GM03348 (cell line): ENCODE measurements around the gene GRB10.

Experiments used
- DNase-seq: peaks from one replicate; pipeline ENCODE4 v3.0.0; 2012; ENCODE audit warnings: low spot score

The GRB10 gene

DNA sequence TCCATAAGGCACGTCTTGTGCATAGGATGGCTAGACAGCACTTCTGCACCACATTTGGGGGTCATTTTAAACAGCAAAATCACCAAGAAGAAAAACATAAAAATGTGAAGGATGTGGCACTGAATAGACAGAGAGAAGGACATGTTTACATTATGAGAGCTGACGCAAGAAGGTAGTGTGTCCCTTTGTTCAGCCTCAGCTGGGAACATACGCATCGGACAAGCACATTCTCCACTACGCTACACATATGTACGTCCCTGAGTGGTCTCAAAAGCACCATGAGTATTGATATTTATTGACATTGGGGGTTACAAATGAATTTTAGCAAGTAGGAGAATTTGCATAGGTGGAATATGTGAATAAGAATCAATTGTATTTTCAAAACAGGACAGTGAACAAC is 237.7 kb downstream of the GRB10 start:
- no peak for DNase-seq

DNA sequence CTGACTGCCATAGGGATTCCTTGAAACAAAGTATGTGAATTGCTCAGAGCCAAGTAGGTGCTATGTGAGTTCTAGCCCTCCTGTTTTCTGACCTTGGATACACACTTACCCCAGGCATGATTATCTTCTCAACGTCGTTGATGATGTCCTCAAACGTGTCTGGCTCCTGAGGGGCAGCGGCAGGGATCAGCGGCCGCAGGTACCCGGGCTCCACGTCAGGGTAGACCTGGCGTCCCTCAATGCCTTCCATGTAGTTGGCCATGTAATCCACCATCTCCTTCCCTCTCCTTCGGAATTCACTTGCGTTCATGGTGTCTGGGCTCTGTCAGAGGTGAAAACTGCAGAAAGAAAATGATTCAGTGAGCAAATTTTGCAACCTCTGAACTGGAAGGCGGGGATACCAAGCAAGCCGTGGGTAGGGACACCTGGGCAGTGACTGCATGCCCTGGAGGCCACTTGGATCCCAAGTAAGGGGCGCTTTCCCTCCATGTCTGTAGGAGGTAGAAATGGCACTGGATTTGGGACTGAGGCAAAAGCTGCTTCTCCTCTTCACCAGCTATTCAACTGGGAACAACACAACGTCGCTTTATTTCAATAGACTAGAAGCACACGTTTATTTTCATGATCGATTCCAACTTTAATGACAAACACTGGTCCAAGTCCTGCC is 238.8 kb downstream of the GRB10 start:
- DNase-seq, result no peak

DNA sequence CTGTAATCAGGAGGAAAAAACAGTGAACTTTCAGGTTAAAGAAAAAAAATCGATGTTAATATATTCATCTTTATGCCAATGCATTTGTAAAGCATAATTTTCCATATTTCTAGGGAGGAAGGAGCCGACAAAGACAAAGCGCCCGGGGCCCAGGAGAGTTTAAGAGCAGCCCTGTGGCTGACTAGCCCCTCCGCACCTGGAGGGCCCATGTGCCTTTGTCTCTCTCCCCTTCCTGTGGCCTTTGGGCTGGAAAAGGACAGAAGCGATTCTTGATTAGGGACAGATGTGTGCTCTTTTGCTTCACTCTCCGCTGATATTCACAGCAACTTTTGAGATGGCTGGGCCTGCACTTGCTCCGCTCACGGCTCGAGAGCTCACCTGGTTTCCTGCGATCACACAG is 240.6 kb downstream of the GRB10 start:
- no peak for DNase-seq

DNA sequence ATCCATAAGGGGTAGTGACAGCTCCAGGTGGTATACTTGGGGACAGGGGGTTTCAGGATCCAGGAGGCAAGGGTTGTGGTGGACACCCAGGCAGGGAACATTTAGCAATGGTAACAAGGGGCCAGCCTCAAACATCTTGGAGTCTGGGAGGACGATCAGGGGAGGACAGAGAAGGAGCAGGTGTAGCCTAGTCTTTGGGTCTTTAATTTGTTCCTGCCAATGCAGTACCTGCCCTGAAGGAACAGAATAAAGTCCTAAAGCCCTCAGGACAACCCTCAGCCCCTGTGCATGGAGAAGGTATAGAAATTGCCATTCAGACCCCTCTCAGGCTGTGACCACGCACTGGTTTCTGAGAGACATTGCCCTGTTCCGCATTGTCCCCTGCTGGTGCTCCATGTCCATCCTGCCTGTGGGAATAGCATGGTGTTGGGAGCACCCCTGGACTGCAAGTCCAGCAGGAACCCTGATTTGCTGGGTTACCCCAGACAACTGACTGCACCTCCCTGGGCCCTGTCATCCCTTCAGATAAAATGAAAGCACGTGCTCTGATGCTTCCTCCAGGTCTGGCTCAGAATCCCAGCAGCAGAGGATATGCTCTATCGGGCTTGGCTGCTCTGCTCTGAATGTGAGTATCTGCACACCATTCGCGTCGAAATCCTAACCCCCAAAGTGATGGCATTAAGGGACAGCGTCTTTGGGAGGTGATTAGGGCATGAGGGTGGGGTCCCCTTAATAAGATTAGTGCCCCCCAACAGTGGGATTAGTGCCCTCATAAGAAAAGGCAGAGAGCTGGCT is 241.7 kb downstream of the GRB10 start:
- no peak for DNase-seq
